Measurements from ENCODE around the gene ACTG2.

DNA sequence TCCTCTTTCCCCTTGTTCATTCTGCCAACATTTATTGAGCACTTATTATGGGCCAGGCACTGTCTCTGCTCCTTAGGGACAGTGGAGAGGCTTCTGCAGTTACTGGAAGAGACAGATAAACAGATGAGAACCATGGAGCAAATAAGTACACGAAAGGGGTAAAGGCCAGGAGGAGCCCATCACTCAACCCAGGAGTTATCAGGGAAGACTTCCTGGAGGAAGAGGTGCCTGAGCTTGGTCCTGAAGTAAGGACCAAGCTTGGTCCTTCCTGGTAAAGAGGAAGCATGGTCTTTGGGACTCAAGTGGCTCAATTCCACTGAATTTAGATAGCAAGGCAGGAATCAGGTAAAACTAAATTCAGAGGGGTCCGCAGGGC lies 1.7 kb downstream of the ACTG2 start:
- TF ChIP-seq, protein P1, sequence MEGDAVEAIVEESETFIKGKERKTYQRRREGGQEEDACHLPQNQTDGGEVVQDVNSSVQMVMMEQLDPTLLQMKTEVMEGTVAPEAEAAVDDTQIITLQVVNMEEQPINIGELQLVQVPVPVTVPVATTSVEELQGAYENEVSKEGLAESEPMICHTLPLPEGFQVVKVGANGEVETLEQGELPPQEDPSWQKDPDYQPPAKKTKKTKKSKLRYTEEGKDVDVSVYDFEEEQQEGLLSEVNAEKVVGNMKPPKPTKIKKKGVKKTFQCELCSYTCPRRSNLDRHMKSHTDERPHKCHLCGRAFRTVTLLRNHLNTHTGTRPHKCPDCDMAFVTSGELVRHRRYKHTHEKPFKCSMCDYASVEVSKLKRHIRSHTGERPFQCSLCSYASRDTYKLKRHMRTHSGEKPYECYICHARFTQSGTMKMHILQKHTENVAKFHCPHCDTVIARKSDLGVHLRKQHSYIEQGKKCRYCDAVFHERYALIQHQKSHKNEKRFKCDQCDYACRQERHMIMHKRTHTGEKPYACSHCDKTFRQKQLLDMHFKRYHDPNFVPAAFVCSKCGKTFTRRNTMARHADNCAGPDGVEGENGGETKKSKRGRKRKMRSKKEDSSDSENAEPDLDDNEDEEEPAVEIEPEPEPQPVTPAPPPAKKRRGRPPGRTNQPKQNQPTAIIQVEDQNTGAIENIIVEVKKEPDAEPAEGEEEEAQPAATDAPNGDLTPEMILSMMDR (IDR thresholded peaks at IDR 0.05): no peak
- TF ChIP-seq POLR2A (IDR thresholded peaks at IDR 0.05) (no peak), POLR2AphosphoS5 (IDR thresholded peaks at IDR 0.05) (no peak)

All from breast epithelium (tissue), 3 donors.